ENCODE data around the gene RTN4RL1.

RTN4RL1 gene

GRCh38 chr17:2025220-2025621 is at the start of gene RTN4RL1:
Gene RTN4RL1, minus strand, starts transcription at chr17:2025334. Its CDS starts 469 bp downstream, at chr17:2024865.
- peak; percentile 49 for DNase-seq (ENCODE audit: low read depth in 2 of 2)

GRCh38 chr17:2074919-2075318 is 49.8 kb upstream of the RTN4RL1 start:
- DNase-seq (ENCODE audit: low read depth in 2 of 2), result no peak

- DNase-seq (ENCODE audit: low read depth in 2 of 2), result no peak
Measured at GRCh38 chr17:2071455-2072281, 46.5 kb upstream of the RTN4RL1 start.

GRCh38 chr17:2071024-2071385 is 45.9 kb upstream of the RTN4RL1 start:
- DNase-seq (ENCODE audit: low read depth in 2 of 2), result no peak

- DNase-seq (ENCODE audit: low read depth in 2 of 2), result no peak
Measured at GRCh38 chr17:2070241-2071023, 45.3 kb upstream of the RTN4RL1 start.

GRCh38 chr17:2068519-2069051 is 43.5 kb upstream of the RTN4RL1 start:
- DNase-seq (ENCODE audit: low read depth in 2 of 2), result no peak

GRCh38 chr17:2068031-2068518 is 42.9 kb upstream of the RTN4RL1 start:
- DNase-seq (ENCODE audit: low read depth in 2 of 2), result no peak

GRCh38 chr17:2067608-2068024 is 42.5 kb upstream of the RTN4RL1 start:
- DNase-seq (ENCODE audit: low read depth in 2 of 2), result no peak

- no peak for DNase-seq (ENCODE audit: low read depth in 2 of 2)
Measured at GRCh38 chr17:2067048-2067561, 42.0 kb upstream of the RTN4RL1 start.

GRCh38 chr17:2065949-2066400 is 40.8 kb upstream of the RTN4RL1 start:
- no peak for DNase-seq (ENCODE audit: low read depth in 2 of 2)

- no peak for DNase-seq (ENCODE audit: low read depth in 2 of 2)
Measured at GRCh38 chr17:2064980-2065785, 40.0 kb upstream of the RTN4RL1 start.

GRCh38 chr17:2064520-2064971 is 39.4 kb upstream of the RTN4RL1 start:
- DNase-seq (ENCODE audit: low read depth in 2 of 2), result no peak

- DNase-seq (ENCODE audit: low read depth in 2 of 2), result no peak
Measured at GRCh38 chr17:2064147-2064489, 39.0 kb upstream of the RTN4RL1 start.

GRCh38 chr17:2063261-2064146 is 38.4 kb upstream of the RTN4RL1 start:
- DNase-seq (ENCODE audit: low read depth in 2 of 2), result no peak

GRCh38 chr17:2062571-2063183 is 37.5 kb upstream of the RTN4RL1 start:
- no peak for DNase-seq (ENCODE audit: low read depth in 2 of 2)

- no peak for DNase-seq (ENCODE audit: low read depth in 2 of 2)
Measured at GRCh38 chr17:2061441-2061958, 36.4 kb upstream of the RTN4RL1 start.

GRCh38 chr17:2060681-2061440 is 35.7 kb upstream of the RTN4RL1 start:
- no peak for DNase-seq (ENCODE audit: low read depth in 2 of 2)

- DNase-seq (ENCODE audit: low read depth in 2 of 2), result no peak
Measured at GRCh38 chr17:2060385-2060658, 35.2 kb upstream of the RTN4RL1 start.
